SU-DHL-6 (cell line): Measurements from ENCODE around the gene ABTB1.

ENCODE experiments used
- H2AFZ ChIP-seq: fragments of 200-600 bp; sonication (generic); 2 replicates; pipeline ENCODE4 v1.6.1; 2014; ENCODE audit warnings: low read depth, mild to moderate bottlenecking, moderate library complexity, mixed read lengths, antibody characterized with exemption, low read length; ENCODE audit not compliant: severe bottlenecking
- H3F3A ChIP-seq: fragments of 200-600 bp; shearing (Covaris generic); 2 replicates; pipeline ENCODE4 v1.6.0; 2016; ENCODE audit warnings: antibody characterized with exemption, mild to moderate bottlenecking; ENCODE audit not compliant: insufficient read depth
- H3K27ac ChIP-seq: fragments of 200-600 bp; sonication (generic); 2 replicates; pipeline ENCODE4 v1.5.1; 2016; ENCODE audit warnings: low read depth, mild to moderate bottlenecking, low read length, moderate library complexity, mixed read lengths
- H3K27me3 ChIP-seq: fragments of 200-600 bp; sonication (generic), shearing (Covaris generic); 2 replicates; pipeline ENCODE4 v1.6.0; 2014; ENCODE audit warnings: mild to moderate bottlenecking, low read length
- H3K36me3 ChIP-seq: fragments of 200-600 bp; sonication (generic); 2 replicates; pipeline ENCODE4 v1.6.1; 2014; ENCODE audit warnings: mild to moderate bottlenecking, low read length, mixed read lengths
- H3K4me2 ChIP-seq: fragments of 300-600, 200-600 bp; shearing (Covaris generic), sonication (generic); 2 replicates; pipeline ENCODE4 v1.6.0; 2014; ENCODE audit warnings: low read length, low read depth, mild to moderate bottlenecking; ENCODE audit not compliant: poor library complexity, severe bottlenecking
- H3K4me3 ChIP-seq: fragments of 200-600 bp; sonication (generic); 2 replicates; pipeline ENCODE4 v1.5.1; 2014; ENCODE audit warnings: antibody characterized with exemption, low read length, mild to moderate bottlenecking, mixed read lengths; ENCODE audit not compliant: insufficient read depth, poor library complexity, severe bottlenecking
- H3K79me2 ChIP-seq: fragments of 200-600 bp; sonication (generic); 2 replicates; pipeline ENCODE4 v1.6.1; 2014; ENCODE audit warnings: mild to moderate bottlenecking, low read length, moderate library complexity; ENCODE audit not compliant: insufficient read depth
- H3K9ac ChIP-seq: fragments of 200-600 bp; sonication (generic); 2 replicates; pipeline ENCODE4 v1.7.0; 2014; ENCODE audit warnings: mild to moderate bottlenecking, low read length
- H3K9me2 ChIP-seq: fragments of 200-600 bp; sonication (generic); replicated peaks from 2 replicates; pipeline ENCODE4 v1.6.1; 2014; ENCODE audit warnings: low read length; ENCODE audit not compliant: insufficient read depth
- H3K9me3 ChIP-seq: fragments of 200-600 bp; sonication (generic); 2 replicates; pipeline ENCODE4 v1.6.1; 2014; ENCODE audit warnings: low read length, mixed read lengths; ENCODE audit not compliant: insufficient read depth
- H4K20me1 ChIP-seq: fragments of 200-600 bp; sonication (generic); 2 replicates; pipeline ENCODE4 v1.6.1; 2014; ENCODE audit warnings: low read depth, mild to moderate bottlenecking, antibody characterized with exemption, low read length, moderate library complexity, mixed read lengths
- CTCF ChIP-seq: fragments of 200-600 bp; sonication (generic); IDR thresholded peaks from one replicate; pipeline ENCODE4 v1.5.1; 2017; ENCODE audit warnings: antibody characterized with exemption, mild to moderate bottlenecking, low read length, moderate library complexity; ENCODE audit not compliant: insufficient read depth, poor library complexity, severe bottlenecking
- EZH2phosphoT487 ChIP-seq: fragments of 200-600 bp; sonication (generic), shearing (Covaris generic); conservative IDR thresholded peaks from 2 replicates; pipeline ENCODE4 v1.6.1; 2018; ENCODE audit warnings: mild to moderate bottlenecking, antibody characterized with exemption, low read length, moderate library complexity, mixed read lengths

Gene ABTB1

GRCh38 chr3:127647166-127647844 is 25.4 kb upstream of the ABTB1 start:
- Histone ChIP-seq H3K9me3 (no peaks in the 10 kb centered on the region), H2AFZ (no peak overlapping the region), H3K9me2 (no peaks in the 10 kb centered on the region), H3K9ac (no peak overlapping the region), H3K27me3 (no peaks in the 10 kb centered on the region), H3K79me2 (no peaks in the 10 kb centered on the region), H3F3A (no peaks in the 10 kb centered on the region), H3K4me2 (no peak overlapping the region), H3K36me3 (no peaks in the 10 kb centered on the region), H3K27ac (no peak overlapping the region), H3K4me3 (no peak overlapping the region), H4K20me1 (no peaks in the 10 kb centered on the region)
- TF ChIP-seq EZH2phosphoT487 (no peak), CTCF (no peak)

GRCh38 chr3:127647845-127648204 is 24.9 kb upstream of the ABTB1 start:
- H3F3A ChIP-seq = no peaks in the 10 kb centered on the region
- H3K9me3 ChIP-seq = no peaks in the 10 kb centered on the region
- no peak overlapping the region for H3K9ac ChIP-seq
- H4K20me1 ChIP-seq = no peaks in the 10 kb centered on the region
- no peaks in the 10 kb centered on the region for H3K79me2 ChIP-seq
- H2AFZ ChIP-seq = no peak overlapping the region
- H3K27ac ChIP-seq = no peak overlapping the region
- no peaks in the 10 kb centered on the region for H3K36me3 ChIP-seq
- H3K9me2 ChIP-seq = no peaks in the 10 kb centered on the region
- H3K4me3 ChIP-seq = no peak overlapping the region
- no peak for TF ChIP-seq CTCF
- no peak for TF ChIP-seq EZH2phosphoT487
- no peak overlapping the region for H3K4me2 ChIP-seq
- no peaks in the 10 kb centered on the region for H3K27me3 ChIP-seq

- Histone ChIP-seq H3K27ac (no peak overlapping the region), H3K9ac (no peak overlapping the region), H3K4me2 (no peak overlapping the region), H2AFZ (no peak overlapping the region), H3K27me3 (no peaks in the 10 kb centered on the region), H4K20me1 (no peaks in the 10 kb centered on the region), H3K9me3 (no peaks in the 10 kb centered on the region), H3F3A (no peaks in the 10 kb centered on the region), H3K4me3 (no peak overlapping the region), H3K9me2 (no peaks in the 10 kb centered on the region), H3K36me3 (no peaks in the 10 kb centered on the region), H3K79me2 (no peaks in the 10 kb centered on the region)
- TF ChIP-seq EZH2phosphoT487 = no peak
- no peak for TF ChIP-seq CTCF
These were observed 22.5 kb upstream of the ABTB1 start for GRCh38 chr3:127650236-127650635.
